Prostate gland (tissue), 2 donors: Measurements from ENCODE around the gene BRD2. TPM values are rescaled to one million over a fixed set of nuclear protein-coding genes. Genes with fewer than 3 reads are reported as not detected.

Source experiments
- DNase-seq: peaks from one replicate; pipeline ENCODE4 v3.0.0-alpha.2; 2019; ENCODE audit warnings: low spot score
- H3K27ac ChIP-seq, 2 donors: fragments of 200-600 bp; sonication (generic); 2 replicates each; pipeline ENCODE4 v1.5.1; 2017 to 2019
- H3K27me3 ChIP-seq: fragments of 200-600 bp; sonication (generic); replicated peaks from 2 replicates; pipeline ENCODE4 v1.5.1; 2019; ENCODE audit not compliant: insufficient read depth
- H3K36me3 ChIP-seq, 2 donors: fragments of 200-600 bp; sonication (generic); 1 replicate in 1 of 2; 2 replicates in 1 of 2; pipeline versions ENCODE4 v1.5.1 to v1.8.1; 2017 to 2019
- H3K4me1 ChIP-seq: fragments of 200-600 bp; sonication (generic); replicated peaks from 2 replicates; pipeline ENCODE4 v1.5.1; 2019
- H3K4me3 ChIP-seq, 2 donors: fragments of 200-600 bp; sonication (generic); 2 replicates each; pipeline ENCODE4 v1.5.1; 2017 to 2019
- H3K9me3 ChIP-seq: fragments of 200-600 bp; sonication (generic); 2 replicates; pipeline ENCODE4 v1.5.1; 2017
- POLR2A ChIP-seq: fragments of 450-650 bp; IDR thresholded peaks from one replicate; pipeline ENCODE4 v1.6.1; 2016; ENCODE audit warnings: antibody characterized with exemption, mild to moderate bottlenecking
- POLR2AphosphoS5 ChIP-seq: sonication (generic); formaldehyde crosslinking; IDR thresholded peaks from one replicate; pipeline ENCODE4 v1.6.1; 2017; ENCODE audit warnings: antibody characterized with exemption
- WGBS: methylation state at CpG from one replicate; pipeline ENCODE4 v1.1.5; 2018; 5-methylcytosine and 5-hydroxymethylcytosine counted together
- intact Hi-C: fragments of 100-400 bp; cut with DNase I; formaldehyde crosslinking; loops from one replicate; pipeline ENCODE4 v1.14.2; 2022
- total RNA-seq, 2 donors: library from RNA; depleted of rRNA; stranded (reverse); fragments of >200 nt; gene quantifications; one replicate each; pipeline ENCODE4 v1.1.0, GENCODE V29; 2016
- TF ChIP-seq, protein P1 (sequence below), 4 experiments: fragments of 200-600 bp in 2 of 4; fragments of 450-650 bp in 2 of 4; sonication (generic) in 2 of 4; IDR thresholded peaks; 1 replicate in 3 of 4; 2 replicates in 1 of 4; pipeline ENCODE4 v1.5.1; 2016 to 2019; ENCODE audit warnings: antibody characterized with exemption in 4 of 4, mild to moderate bottlenecking in 2 of 4, moderate library complexity in 2 of 4

Gene BRD2
- total RNA-seq, 2 donors from 2014 or later: 153 to 252 TPM

GRCh38 chr6:32980488-32981038 lies 12.2 kb downstream of the BRD2 start:
- intact Hi-C loops: loop anchor here (5.0 kb wide), 1 partner anchor 93 kb away; no protein-coding TSS in a partner anchor
- H3K4me3 ChIP-seq: no peak overlapping the region
- no peaks in the 10 kb centered on the region for H3K27me3 ChIP-seq
- H3K27ac ChIP-seq: no peak overlapping the region
- WGBS: 60% methylated on average over 11 of the region's 11 CpGs
- H3K4me1 ChIP-seq: peaks cover 30% of the 10 kb centered on the region
- no peak for DNase-seq
- H3K9me3 ChIP-seq: no peaks in the 10 kb centered on the region
- TF ChIP-seq POLR2AphosphoS5: no peak
- TF ChIP-seq, protein P1, sequence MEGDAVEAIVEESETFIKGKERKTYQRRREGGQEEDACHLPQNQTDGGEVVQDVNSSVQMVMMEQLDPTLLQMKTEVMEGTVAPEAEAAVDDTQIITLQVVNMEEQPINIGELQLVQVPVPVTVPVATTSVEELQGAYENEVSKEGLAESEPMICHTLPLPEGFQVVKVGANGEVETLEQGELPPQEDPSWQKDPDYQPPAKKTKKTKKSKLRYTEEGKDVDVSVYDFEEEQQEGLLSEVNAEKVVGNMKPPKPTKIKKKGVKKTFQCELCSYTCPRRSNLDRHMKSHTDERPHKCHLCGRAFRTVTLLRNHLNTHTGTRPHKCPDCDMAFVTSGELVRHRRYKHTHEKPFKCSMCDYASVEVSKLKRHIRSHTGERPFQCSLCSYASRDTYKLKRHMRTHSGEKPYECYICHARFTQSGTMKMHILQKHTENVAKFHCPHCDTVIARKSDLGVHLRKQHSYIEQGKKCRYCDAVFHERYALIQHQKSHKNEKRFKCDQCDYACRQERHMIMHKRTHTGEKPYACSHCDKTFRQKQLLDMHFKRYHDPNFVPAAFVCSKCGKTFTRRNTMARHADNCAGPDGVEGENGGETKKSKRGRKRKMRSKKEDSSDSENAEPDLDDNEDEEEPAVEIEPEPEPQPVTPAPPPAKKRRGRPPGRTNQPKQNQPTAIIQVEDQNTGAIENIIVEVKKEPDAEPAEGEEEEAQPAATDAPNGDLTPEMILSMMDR (IDR thresholded peaks at IDR 0.05): no peak
- no peak for TF ChIP-seq POLR2A
- H3K36me3 ChIP-seq: peaks cover 32 to 62% of the 10 kb centered on the region in 2 donors

- Histone ChIP-seq H3K4me1 (peaks cover 22% of the 10 kb centered on the region), H3K4me3 (no peak overlapping the region), H3K36me3 (peaks cover 26 to 46% of the 10 kb centered on the region in 2 donors), H3K9me3 (no peaks in the 10 kb centered on the region), H3K27me3 (no peaks in the 10 kb centered on the region), H3K27ac (no peak overlapping the region)
- DNase-seq: no peak
- TF ChIP-seq POLR2A (no peak), POLR2AphosphoS5 (no peak)
- TF ChIP-seq, protein P1 (IDR thresholded peaks at IDR 0.05): no peak
- intact Hi-C loops: loop anchor here (5.0 kb wide), 1 partner anchor 95 kb away; no protein-coding TSS in a partner anchor
- 33% methylated on average over 8 of the region's 8 CpGs for WGBS
Observed at GRCh38 chr6:32982084-32982701, 13.8 kb downstream of the BRD2 start.

DNA sequence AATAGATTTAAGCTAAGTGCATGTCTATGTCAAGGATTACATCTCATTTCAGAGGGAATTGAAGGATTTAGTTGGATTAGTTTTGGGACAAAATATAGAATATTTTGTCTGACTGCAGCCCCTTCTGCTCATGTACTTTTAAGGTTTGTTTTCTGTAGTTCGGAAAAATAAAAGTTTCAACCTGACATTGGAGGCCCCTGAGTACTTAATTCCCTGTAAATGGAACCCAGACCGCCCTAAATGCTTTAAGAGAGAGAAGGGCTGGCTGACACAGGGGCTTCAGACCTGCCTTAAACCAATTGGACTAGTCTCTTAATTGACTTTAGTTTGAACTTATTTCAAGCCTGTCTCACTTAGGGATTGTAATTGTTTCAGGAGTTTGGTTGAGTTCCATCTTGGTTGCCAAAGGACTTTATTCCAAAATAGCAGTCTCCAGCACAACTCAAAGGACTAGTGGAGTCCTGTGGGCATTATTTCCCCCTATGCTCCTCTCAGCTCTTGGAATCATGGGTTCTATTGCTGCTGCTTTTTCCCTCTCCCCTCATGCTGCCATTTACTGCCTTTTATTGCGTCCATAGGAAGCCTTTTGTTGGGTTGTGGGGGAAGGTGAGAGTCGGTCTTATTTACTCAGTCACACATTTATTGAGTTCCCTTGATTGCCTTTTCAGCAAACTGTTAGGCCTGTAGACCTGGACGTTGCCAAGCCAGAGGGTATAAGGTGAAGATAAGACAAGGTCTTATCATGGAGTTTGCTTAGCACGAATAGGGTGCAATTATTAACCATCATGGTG lies 14.5 kb downstream of the BRD2 start:
- no peaks in the 10 kb centered on the region for H3K9me3 ChIP-seq
- H3K27me3 ChIP-seq: no peaks in the 10 kb centered on the region
- intact Hi-C loops: loop anchor here (5.0 kb wide), 1 partner anchor 96 kb away; no protein-coding TSS in a partner anchor
- H3K27ac ChIP-seq: peak overlapping the region in 1 of 2 donors; percentile 35
- WGBS: 33% methylated on average over 6 of the region's 6 CpGs
- TF ChIP-seq POLR2AphosphoS5 (no peak), POLR2A (no peak)
- TF ChIP-seq, protein P1 (IDR thresholded peaks at IDR 0.05): no peak
- peaks cover 18% of the 10 kb centered on the region for H3K4me1 ChIP-seq
- peaks cover 20 to 39% of the 10 kb centered on the region in 2 donors for H3K36me3 ChIP-seq
- DNase-seq: no peak
- H3K4me3 ChIP-seq: no peak overlapping the region

- Histone ChIP-seq H3K36me3 (peaks cover 15 to 34% of the 10 kb centered on the region in 2 donors), H3K27ac (peak overlapping the region in 1 of 2 donors; percentile 35), H3K9me3 (no peaks in the 10 kb centered on the region), H3K4me3 (no peak overlapping the region), H3K4me1 (peaks cover 13% of the 10 kb centered on the region), H3K27me3 (no peaks in the 10 kb centered on the region)
- intact Hi-C loops: loop anchor here (5.0 kb wide), 1 partner anchor 96 kb away; no protein-coding TSS in a partner anchor
- 80% methylated on average over 1 of the region's 1 CpG for WGBS
- TF ChIP-seq POLR2A: no peak
- TF ChIP-seq POLR2AphosphoS5: no peak
- TF ChIP-seq, protein P1 (IDR thresholded peaks at IDR 0.05): no peak
- no peak for DNase-seq
Observed at GRCh38 chr6:32983493-32983848, 15.1 kb downstream of the BRD2 start.
